HG03135 (cell line): Measurements from ENCODE around the gene MTX2.

Experiments used
- ATAC-seq: cut with Tn5 transposase; IDR thresholded peaks from one replicate; pipeline ENCODE4 v1.9.1; 2021; ENCODE audit warnings: mild to moderate bottlenecking, moderate library complexity; ENCODE audit not compliant: unreplicated experiment

Gene MTX2

DNA sequence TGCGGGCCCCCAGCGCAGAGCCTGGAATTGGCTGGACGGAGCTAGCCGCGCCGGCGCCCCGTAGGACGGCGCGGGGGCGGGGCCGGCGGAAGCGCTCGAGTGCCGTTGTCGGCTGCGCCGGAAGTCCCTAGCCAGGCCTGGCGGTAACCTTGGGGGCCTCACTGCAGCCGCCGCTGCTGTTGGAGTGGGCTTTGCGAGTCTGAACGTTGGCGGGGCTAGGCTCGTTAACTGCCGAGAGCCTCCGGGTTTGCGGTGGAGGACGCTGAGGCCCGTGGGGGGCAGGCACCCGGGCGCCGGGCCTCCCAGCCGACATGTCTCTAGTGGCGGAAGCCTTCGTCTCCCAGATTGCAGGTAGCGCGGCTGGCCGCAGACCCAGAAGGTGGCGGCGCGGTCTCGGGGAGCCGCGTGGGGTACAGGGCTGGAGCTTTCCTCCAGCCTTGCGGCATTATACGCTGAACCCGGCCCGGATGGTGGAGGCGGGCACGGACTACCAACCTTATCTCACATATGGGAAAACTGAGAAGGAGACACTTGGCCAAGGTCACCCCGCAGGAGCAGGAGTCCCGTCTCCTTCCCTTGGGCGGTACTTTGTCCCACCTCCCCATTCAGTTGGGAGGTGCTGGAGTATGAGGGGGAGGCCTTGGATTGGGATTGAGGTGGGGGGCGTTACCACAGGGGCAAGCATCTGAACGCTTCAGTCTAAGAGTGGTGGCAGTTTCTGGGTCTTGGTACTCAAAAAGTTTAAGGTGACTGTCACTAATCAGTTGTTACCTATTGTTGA is at the start of gene MTX2:
TSS of gene MTX2 (plus strand) at position 124 of the 781 bp plus-strand sequence. CDS start at position 312, 188 bp downstream.
- ATAC-seq, result peak; percentile 96

DNA sequence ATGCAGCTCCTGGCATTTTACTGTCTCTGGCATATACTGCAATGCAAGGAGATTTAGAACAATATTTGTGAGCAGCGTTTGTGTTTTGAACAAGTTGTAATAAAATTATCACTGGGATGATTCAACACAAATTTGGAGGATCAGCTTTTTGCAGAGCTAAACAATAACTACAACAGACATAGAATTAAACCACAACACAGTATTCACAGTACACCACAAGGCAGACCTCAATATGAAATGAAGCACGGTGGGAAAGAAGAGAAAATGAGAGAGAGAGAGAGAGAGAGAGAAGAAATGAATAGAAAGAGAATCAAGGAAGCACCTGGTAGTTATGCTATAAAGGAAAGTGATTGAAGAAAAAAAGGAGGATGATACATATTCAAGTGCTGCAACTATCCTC is 41.4 kb upstream of the MTX2 start:
- ATAC-seq, result no peak

DNA sequence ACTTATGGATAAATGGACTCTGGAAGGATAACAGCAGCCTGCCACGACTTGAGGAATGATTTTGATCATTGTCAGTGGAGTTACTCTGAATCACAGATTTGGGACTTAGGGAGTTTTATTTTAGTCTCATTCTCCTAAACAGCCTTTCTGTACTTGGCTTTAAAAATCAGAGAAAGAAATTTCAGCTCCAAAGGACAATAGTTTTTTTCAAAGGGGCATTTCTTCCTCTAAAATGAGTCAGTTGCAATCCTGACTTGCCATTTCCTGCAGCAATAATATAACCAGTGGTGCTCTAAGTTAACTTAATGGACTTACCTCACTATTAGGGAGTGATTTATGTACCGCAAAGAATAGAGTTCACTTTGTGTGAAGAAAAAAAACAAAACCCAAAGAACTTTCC is 35.1 kb upstream of the MTX2 start:
- ATAC-seq, result no peak

DNA sequence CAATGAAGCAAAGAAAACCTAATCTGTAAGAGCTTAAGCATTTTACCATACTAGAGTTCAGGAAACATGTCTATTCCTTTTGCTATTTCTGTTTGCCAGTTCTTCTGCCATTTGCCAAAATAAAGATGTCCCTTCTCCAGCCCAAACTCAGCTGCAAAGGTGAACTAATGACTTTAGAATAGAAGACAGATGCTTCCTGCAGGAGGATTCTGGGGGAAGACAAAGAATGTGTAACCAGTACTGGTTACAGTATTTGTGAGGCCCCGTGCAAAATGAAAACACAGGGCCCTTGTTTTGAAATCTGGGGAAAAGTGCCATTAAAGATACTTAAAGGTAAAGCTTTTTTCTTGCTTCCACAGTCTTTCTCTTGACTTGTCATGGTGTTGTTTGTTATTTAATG is 34.3 kb upstream of the MTX2 start:
- ATAC-seq, result no peak

DNA sequence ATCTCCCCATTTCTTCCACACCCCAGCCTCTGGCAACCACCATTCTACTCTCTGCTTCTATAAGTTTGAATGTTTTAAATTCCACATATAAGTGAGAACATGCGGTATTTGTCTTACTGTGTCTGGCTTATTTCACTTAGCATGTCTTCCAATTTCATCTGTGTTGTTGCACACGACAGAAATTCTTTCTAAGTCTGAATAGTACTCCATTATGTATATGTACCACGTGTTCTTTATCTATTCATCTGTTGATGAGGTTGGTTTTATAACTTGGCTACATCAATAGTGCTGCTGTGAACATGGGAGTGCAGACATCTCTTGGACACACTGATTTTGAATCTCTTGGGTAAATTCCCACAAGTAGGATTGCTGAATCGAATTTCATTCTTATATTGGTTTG is 31.8 kb upstream of the MTX2 start:
- no peak for ATAC-seq

DNA sequence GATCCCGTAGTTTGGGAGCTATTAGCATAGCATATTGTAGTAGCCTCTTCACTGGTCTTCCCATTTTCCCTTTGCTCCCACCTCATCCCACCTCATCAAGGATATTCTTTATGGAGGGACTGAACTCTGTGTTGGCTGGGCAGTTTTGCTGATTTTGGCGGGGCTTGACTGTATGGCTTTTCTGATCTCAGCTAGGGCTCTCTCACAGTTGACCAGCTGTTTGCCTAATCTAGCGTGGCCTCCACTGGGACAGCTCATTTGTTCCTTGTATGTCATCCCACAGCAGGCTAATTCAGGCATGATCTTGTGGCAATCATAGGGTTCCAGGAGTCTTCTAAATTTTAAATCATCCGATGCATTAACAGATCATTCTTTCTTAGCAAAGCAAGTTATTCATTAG is 30.2 kb upstream of the MTX2 start:
- no peak for ATAC-seq

DNA sequence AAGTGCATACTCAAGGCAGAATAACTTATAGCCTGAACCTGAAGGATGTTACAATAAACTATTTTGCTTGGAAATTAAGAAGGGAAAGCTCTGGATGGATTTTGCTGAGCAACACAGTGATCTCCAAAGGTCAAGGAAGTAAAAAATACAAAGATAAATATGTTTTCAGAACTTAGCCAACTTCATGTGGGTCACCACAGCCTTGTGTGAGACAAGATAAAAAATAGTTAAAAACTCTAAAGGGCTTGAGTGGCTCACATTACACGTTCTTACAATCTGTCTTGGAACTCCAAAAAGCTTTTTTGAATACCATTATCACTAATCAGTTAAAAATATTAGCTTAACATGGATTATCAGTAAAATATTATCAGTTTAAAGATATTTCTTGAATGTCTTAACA is 28.9 kb upstream of the MTX2 start:
- ATAC-seq, result no peak

DNA sequence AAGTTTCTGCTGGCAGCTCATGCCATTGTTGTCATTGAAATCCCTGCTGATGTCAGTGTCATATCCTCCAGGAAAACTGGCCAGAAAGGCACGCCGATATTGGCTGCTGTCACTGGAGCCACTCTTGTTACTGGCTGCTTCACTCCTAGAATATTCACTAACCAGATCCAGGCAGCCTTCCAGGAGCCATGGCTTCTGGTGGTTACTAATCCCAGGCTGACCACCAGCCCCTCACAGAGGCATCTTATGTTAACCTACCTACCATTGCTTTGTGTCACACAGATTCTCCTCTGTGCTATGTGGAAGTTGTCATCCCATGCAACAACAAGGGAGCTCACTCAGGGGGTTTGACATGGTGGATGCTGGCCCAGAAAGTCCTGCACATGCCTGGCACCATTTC is 27.0 kb upstream of the MTX2 start:
- ATAC-seq, result no peak

DNA sequence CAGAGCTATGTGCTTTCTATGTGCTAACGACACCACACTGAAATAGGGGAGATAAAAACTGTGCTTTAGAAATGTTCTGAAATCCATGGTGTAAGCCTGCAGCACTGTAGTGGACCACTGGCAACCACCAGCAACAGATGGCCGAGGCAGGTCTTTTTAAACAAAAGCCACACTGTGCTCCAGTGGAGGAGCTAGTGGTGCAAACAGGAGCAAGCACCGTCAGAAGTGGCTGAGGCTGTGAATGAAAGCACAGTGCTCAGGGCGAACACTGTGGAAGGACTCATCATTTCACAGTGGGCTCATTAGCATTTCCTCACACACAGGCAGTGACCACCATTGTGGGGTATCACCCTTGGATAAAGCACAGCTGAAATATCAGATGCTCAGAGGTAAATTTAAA is 22.9 kb upstream of the MTX2 start:
- no peak for ATAC-seq

DNA sequence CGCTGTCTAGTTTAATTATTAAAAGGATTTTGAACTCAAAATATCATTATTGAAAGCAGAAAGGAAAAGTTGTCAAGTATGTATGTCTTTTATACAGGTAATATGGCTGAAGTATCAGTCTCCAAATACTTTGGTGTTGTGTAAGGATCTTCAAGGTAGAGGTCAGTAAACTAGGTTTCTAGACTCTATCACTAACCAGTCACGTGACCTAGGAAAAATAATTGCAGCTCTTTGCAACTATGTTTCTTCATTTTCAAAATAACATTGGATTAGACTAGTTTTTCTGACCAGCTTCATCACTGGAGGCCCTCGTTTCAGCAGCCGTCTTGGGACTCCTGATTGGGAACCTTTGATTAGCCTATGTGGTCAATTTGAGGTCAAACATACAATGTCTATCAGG is 21.4 kb upstream of the MTX2 start:
- ATAC-seq, result no peak

DNA sequence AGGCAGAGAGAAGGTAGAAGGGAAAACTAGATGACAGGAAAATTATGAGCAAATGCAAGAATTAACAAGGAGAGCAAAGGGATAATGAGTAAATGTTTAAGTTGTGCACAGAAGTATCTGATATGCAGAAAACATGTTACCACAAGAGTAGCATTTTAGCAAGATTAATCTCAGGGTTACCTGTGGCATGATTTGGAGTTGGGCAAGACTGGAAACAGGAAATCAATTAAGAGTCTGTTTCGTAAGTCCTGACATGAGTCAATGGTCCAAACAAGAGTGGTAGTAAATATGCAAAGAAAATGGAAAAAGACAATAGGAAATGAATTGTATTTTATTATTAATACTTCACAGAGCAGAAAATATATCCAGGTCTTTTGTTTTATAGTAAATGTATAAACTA is 17.3 kb upstream of the MTX2 start:
- no peak for ATAC-seq

DNA sequence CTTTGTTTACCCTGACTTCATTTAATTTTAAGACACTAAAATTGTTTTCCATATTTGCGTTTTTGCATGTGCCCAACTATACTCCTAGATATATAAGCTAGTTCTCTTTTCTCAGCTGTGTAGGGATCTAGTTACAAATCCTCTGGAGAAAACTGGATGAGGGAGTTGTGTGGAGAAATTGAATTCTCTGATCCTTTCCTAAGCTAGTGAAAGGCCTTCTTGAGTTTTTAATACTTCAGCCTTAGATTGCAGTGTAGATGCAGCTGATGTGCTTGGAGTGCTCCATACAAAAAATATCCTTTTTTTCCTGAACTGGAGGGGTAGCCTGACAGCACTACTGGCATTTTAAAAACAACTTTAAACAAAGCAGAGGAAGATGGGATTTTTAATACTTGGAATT is 8.6 kb upstream of the MTX2 start:
- no peak for ATAC-seq

DNA sequence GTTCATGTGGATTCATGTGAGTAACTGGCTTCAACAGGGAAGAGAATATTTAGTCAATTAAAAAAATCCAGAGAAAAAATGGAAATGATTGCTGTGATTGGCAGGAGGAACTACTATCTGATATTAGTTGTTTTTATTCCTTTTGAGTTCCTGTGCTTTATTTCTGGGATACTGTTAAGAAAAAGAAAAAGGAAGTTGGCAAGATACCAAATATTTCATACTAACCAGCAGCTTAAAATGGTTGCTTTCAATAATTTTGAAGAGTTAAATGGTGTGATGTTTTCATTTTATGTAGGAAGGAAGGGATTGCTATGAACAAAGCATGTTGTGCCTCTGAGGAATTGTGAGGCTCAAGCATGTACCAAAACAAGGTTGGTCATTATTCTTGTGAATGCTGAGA is 8.1 kb upstream of the MTX2 start:
- ATAC-seq, result no peak

DNA sequence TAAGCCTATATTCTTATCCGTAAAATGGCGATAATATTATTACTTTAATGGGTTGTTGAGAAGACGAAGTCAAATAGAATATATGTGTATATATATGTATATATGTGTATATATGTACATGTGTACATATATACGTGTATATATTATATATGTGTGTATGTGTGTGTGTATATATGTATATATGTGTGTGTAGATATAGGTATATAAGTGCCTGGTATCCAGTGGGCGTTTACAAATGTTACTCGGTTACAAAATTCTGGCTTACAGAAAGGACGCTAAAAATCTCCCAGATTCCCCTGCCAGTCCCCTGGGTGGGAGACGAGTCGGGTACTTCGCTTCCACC is 295 bp upstream of the MTX2 start:
- ATAC-seq, result peak; percentile 15

DNA sequence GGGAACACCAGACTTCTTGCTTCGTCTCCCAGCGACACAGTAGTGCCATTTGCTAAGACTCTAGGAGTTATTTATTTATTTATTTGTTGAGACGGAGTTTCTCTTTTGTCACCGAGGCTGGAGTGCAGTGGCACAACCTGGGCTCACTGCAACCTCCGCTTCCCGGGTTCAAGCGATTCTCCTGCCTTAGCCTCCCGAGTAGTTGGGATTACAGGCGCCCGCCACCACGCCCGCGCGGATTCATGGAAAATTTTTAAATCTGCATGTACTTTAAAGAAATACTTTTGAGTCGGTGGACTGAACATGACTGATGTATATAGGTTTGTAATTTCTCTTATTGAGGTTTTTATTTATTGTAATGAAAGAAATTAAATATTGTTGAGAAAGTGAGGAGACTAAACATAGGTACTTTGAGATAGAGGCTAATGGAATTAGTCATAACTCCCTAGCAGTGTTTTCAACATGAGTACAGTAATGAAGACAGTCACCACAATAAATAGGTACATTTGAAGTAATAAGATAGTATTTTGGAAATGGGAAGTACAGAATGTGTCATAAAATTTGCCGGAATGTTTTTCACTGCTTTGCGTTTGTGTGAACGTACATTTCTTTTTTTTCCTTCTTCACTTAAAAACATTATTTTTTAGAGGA is 983 bp downstream of the MTX2 start:
- no peak for ATAC-seq

DNA sequence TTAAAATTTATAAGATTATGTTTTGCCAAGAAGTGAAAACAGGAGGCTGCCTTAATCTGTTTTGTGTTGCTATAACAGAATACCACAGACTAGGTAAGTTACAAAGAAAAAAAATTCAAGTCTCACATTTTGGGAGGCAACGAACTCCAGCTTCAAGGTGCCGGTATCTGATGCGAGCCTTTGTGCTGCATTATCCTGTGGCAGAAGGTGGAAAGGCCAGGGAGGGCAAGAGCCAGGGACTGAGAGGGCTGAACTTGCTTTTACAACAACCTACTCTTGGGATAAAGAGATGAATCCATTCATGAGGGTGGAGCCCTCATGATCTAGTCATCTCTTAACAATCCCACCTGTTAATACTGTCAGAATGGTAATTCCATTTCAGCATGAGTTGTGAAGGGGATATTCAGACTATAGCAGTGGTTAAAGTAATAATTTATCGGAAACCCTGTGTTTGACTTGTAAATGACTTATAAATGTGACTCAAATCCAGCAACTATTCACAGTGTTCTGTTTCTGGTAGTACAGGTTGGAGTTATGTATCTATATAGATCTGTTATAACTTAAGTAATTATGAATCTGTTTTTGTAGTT is 3.7 kb downstream of the MTX2 start:
- ATAC-seq, result no peak

DNA sequence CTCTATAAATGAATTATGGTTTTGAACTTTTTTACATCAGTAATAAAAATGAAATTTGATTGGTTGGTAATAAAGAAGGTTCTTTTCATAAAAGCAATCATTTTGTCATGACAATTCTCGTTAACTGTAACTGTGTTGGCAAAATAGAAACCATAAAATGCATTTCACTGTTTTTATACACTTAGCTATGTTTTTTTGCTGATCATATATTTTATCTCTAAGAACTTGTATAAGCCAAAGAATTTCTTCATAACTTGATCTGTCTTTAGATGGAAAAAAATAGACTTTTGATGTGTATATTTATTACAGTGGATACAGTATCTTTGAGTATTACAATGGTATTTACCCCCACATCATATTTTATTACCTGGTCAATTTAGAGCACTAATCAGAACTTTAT is 9.7 kb downstream of the MTX2 start:
- ATAC-seq, result no peak

DNA sequence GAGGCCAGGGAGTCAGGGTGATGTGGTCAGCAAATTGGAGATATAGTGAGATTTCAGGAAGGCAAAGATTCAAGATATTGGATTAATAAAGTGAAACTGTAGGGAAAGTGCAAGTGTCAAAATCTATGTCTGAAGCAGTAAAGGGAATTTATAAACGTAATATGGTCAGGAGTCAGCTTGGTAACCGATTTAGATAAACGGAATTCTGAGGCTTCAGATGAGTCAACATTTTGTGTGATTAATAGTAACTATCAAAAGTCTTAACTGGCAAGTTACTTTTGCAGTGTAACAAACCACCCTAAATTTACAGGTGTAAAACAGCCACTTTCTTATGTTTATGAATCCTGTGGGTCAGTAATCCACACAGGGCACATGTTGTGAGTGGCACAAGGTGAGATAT is 10.9 kb downstream of the MTX2 start:
- no peak for ATAC-seq

DNA sequence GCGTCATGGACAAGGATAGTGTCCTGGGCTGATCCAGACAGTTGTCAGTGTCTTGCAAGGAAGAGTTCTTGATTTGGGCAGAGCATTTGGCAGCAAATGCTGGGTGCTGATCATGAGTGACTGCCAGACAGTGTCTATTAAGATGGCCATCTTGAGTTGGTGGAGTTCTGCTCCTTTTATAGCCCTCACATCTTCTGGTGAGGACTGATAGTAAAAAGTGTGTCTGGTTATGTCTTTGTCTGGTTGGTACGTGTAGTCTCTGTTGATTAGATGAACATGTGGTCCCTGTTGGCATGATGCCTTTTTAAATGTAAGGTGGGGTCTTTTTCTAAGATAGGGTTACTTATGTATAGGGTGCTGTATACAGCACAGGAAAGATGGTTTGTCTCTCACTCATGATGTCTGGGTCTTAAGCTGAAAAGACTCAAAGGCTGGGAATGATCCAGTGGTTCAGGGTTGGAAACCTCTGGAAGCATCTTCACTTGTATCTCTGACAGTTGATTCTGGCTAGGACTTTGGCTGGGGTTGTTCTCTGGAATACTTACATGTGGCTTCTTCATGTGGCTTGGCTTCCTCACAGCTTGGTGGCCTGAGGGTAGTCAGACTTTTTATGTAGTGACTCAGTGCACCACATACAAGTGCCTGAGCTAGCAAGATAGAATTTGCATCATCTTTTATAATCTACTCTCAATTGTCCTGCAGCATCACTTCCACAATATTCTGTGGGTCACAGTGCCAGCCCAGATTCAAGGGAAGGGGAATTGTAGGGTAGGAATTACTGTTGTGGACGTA is 11.8 kb downstream of the MTX2 start:
- ATAC-seq, result no peak

DNA sequence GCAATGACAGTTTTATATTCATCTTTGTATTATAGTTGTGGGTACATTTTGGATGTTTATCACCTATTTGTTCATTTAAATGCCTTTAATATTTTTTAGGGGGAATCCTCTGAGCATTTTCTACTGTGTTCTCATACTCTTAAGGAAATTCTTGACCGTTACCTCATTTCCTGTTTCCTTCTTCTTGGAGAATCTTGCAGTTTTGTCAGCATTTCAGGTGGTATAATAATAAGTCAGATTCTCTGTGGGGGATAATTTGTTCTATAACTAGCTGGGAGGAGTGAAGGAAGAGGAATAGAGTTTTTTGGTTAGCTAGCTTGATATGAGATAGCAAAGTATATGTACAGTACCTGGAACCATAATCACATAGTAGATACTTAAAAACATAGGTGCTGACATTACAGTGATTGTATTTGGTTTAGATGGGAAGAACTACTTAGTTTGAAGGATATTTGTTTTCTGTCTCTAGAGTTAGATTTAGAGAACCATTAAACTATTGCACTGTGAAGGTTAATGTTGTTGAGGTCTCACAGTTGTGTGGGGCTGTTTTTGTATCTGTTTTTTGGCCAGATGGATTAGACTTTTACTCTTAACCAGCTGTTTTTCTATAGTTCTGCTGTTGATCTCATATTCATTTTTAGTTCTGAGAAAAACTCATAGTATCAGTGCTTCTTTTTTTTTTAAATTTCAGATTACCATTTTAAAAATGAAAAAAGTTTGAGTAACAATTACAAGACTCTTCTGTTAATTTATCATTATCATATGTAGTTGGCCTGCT is 14.2 kb downstream of the MTX2 start:
- no peak for ATAC-seq

DNA sequence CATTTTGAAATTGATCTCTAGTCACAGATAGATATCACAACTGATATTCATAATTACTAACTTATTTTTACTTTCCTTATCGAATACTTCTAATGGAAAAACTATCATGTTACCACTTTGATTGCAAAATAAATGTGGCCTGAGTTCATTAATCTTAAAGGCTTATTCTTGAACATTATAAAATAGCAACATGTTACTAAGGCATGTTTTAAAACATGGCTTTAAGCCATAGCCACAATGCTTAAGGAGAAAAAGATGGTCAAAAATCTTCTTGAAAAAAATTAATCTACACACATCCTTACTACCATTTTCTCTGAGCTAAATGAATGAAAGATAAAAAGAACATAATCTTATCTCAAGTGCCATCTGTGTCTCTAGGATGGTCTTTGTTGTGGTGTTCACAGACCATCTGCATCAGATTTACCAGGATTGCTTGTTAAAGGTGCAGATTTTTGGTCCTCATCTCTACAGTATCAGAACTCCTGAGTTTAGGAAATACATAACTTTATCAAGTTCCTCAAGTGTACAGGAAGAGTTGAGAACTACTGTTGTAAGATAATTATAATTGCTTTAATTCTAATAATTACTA is 15.3 kb downstream of the MTX2 start:
- no peak for ATAC-seq
